Effector CD8-positive, alpha-beta T cell (primary cell): ENCODE data around the gene TMEM92.
"Not testable (repeated sequence)": the region's sequence is repeated elsewhere in the genome, so short reads cannot be mapped to it uniquely, and the experiment has no call there.

Experiments used
- DNase-seq: peaks from one replicate; lab custom pipeline; 2025; lab: John Stamatoyannopoulos, UW

The TMEM92 gene

DNA sequence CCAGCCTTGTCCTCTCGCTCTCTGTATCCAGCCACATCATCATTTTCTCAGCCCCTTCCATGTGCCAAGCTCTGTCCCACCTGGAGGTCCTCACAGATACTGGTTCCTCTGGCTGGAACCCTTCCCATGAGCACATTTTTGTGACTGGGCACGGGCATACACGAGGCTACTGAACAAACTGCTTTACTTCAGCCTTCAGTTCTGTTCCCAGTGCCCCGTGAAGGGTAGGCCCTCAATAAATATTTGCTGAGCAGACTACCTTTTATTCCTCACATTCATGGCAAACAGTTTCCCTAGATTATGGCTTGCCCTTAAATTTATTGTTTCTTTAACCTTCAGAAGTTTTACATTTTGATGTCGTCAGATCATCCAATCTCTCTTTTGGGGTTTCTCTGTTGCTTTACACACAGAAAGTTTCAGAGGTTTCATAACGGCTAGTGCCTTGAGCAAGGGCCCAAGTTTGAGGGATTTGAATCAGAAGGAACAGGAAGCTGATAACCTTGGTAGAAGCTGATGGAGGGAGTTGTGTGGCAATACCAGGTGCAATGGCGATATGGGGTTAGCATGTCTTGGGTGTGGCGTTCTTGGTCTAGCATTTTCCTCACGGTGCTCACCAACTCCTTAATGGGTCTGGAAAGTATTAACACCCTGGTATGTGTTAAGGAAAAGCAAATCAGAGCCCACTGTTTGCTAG, 27.8 kb downstream of the TMEM92 start:
- no peak for DNase-seq

DNA sequence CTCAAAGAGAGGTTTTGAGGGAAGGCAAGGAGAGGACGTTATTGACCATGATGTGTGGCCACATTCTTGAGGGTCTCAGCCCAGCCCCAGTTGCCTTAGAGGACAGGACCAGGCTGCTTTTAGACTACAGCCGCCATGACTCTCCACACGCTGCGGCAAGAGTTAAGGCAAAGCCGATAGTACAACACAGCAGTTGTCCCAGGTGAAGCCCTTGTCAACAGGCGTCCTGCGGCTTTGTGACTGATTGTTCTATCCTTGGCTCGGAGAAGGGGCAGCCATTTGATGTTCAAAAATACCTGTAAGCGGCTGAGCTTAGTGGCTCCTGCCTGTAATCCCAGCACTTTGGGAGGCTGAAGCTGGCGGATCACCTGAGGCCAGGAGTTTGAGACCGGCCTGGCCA, 28.8 kb downstream of the TMEM92 start:
- DNase-seq, result no peak

DNA sequence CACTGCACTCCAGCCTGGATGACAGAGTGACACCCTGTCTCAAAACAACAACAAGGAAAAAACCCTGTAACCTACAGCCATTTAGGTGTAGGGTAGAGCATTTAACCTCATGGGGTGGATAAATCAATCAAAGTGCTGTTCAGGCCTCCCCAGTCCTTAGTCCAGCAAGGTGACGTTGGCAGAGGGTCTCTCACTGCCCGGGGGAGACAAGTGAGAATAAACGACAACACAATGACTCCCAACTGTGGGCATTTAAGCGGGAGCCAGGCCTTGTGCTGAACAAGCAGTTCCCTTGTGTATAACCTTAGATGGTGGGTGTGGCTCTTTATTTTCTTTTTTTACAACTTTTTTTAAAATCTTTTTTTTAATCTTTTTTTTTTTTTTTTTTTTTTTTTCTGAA, 29.3 kb downstream of the TMEM92 start:
- no peak for DNase-seq

DNA sequence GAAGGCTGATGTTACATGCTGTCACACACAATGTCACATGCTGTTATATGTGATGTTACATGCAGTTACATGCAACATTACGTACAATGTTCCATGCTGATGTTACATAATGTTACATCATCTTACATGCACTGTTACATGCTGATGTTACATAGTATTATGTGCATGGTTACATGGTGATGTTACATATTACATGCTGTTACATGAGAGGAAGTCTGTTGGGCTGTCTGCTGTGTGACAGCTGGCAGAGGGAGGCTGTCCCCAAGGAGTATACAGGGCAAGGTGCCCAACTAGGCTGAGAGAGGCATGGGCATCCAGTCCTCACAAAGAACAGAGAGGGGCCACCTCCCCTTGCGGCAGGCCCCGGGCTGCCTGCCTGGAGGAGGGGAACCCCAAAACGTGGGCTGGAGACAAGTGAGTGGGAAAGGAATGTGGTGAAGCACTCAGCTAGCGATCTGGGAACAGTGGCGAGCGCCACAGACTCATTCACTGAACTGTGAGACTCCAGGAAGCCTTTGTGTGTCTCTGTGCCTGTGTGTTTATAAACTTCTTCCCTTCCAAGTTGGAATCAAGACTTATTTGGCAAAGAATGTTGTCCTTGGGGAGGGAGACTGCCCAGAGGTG, 30.6 kb downstream of the TMEM92 start:
- no peak for DNase-seq

DNA sequence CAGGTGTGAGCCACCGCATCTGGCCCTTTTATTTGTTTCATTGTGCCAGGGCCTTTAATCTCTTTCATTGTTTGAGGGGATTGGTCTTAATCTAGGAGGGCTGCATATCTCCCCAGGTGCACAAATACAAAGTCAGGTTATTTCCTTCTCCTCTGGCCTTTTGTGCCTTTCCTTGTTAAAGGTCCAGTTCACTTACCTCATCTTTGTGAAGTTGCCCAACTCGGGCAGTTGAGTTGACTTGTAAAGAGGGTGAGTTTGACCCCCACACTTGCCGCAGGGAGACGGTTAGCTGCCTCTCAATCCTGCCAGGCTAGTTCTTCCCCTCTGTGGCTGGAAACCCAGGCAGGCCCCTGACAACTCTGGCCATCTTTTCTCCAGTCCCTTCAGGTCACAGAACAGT, 33.4 kb downstream of the TMEM92 start:
- no peak for DNase-seq

DNA sequence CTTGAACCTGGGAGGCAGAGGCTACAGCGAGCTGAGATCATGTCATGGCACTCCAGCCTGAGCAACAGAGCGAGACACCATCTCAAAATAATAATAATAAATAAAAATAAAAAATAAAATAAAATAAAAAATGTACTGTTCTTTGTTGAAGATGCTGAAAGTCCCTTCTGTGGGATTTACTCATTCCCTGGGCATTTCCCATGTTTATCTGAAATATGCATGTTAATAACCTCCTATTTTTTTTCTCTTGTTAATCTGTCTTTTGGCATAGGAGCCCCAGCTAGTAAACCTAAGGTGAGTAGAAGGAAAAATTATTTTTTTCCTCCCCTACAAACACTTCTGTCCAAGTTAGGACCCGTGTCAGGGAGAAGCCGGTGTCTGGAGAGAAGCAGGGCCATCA, 34.4 kb downstream of the TMEM92 start:
- DNase-seq, result no peak

DNA sequence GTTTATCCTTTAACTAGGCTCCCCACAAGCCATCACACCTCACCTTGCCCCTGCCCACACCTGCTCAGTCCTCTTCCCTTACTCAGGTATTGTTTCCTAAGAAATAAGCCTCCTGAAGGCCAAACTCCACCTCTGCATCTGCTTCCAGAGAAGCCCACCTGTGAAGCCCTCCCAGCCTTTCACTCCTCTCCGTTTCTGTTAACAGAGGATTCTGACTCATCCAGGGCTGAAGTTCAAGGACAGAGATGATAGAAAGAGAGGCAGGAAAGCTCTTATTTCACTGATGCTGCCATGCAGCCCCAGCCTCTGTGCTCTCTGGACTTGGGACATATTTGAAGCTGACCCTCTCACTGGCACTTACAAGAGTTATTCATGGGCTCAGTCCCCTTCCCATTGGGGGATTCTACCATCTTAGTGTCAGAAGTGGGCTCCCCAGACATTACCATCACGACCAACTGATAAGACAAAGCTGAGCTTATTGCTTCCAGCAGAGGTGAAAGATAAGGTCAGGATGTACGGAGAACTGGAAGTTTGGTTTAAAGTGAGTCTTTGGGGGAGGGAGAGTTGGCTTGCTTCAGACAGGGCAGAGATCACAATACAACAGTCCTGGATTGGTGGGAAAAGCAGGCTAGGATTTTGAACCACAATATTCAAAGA, 36.3 kb downstream of the TMEM92 start:
- DNase-seq, result no peak

DNA sequence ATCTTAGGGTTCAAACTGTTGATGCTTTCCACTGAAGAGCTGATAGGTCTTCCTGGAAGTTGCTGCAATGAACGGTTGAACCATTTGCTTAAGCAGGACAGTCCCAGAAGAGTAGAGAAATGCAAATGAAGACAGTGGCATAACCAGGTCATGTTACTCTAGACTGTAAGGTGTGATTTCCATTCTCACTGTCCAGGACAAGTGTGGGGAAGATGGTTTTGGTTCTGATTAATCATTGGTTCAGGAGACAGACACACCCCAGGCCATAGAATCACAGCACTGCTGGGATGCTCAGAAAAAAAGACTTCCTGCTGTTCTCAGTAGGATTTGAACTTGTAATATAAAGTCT, 36.8 kb downstream of the TMEM92 start:
- DNase-seq, result no peak

DNA sequence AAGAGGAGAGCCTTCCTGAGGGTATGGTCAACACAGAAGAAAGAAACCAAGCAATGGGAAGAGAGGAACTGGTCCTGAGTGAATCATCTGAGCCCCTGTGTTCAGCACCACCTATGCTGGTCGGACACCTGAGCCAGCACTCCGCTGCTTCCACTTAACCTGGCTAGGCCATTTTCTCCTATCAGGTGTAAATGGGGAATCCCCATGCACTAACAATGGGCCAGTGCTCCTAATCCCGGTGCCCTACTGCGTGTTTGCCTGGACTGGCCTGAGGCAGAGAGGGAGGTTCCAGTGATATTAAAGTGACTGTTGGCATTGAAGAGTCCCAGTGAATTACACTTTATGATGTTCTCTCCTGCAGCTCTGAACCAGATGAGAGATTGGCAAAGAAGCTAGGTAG, 37.2 kb downstream of the TMEM92 start:
- DNase-seq, result no peak

DNA sequence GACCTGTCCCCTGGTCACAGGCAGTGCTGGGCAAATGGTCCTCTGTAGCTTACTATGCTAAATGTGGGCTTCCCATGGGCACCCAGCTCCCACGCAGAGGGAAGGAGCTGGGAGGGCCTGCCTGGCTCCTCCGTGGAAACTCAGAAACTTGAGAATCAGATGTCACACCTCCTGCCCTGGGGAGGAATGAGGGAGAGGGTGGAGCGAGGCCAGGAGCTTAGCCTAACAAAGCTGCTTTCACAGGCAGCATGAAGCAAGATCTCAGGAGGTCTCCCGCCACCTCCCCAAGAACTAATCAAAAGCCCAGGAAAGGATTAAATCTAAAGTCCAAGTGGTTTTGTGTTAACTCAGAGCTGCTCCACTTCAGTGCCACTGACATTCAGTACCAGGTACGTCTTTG, 38.0 kb downstream of the TMEM92 start:
- no peak for DNase-seq

DNA sequence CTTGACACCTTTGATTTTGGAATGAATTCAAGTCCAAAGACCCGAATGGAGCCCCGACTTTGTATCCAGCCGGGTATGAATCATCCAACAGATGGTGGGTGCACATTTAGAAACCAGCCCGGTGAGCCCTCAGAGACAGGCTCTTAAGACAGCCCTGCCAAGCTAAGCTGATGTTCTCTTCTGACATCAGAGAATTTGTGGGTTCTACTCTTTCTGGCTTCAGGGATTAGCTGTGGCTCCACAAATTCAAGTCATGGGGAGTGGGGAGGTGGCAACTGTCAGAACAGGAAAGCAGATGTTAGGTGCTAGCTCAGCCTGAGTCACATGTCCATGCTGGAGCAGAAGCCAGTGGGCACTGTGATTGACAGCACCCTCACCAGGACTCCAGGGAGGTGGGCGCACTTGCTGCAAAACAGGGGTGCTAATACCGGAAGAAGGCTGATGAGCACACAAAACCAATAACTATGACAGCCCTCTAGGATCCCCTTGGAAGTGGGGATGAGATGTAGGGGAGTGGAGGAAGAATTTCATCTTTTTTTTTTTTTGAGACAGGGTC, 40.3 kb downstream of the TMEM92 start:
- no peak for DNase-seq

DNA sequence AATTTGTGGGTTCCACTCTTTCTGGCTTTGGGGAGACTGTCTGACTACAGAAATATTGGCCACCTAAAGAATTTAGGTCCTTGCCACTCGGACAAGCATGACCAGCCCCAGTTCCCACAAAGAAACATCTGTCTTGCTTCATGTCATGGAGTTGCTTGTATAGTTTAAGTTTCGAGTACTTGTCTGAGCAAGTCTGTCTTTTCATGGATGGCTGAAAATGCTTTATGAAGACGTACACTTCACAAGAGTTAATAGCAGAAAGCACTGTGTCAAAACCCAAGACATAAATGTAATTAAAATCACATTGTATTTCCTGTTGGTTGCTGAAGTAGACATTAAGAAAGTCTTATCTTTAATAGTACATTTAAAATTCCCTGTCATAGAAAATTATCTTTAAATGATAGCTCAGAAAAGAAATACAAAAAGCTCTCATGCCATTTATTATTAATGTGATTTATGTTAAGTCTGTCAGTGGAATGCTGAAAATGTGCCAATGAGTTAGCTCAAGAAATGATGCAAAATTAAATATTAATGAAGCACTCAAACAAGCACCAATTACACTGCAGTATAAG, 41.8 kb downstream of the TMEM92 start:
- DNase-seq, result no peak

DNA sequence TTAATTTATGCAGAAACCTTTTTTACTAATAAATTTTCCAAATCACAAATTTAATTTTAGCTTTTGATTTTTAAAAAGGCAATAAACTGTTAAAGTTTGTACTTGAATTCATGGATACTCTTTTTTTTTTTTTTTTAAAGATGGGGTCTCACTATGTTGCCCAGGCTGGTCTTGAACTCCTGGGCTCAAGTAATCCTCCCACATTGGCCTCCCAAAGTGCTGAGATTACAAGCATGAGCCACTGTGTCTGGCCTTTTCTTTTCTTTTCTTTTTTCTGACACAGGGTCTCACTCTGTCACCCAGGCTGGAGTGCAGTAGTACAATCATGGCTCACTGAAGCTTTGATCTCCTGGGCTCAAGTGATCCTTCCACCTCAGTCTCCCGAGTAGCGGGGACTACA, 42.4 kb downstream of the TMEM92 start:
- DNase-seq, result not testable (repeated sequence)

DNA sequence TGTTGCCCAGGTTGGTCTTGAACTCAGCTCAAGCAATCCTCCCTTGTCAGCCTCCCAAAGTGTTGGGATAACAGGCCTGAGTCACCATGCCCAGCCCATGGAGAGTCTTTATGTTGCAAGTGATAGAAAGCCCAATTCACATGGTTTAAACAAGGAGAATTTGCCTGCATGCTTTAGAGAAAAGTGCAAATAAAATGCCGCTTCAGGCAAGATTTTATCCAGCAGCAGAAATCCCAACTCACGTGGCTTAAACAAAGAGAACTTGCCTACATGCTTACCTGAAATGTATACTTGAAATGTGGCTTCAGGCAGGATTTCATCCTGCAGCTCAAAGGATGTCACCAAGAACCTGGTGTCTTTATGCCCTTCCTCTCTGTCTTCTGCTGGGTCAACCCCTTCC, 42.9 kb downstream of the TMEM92 start:
- no peak for DNase-seq

DNA sequence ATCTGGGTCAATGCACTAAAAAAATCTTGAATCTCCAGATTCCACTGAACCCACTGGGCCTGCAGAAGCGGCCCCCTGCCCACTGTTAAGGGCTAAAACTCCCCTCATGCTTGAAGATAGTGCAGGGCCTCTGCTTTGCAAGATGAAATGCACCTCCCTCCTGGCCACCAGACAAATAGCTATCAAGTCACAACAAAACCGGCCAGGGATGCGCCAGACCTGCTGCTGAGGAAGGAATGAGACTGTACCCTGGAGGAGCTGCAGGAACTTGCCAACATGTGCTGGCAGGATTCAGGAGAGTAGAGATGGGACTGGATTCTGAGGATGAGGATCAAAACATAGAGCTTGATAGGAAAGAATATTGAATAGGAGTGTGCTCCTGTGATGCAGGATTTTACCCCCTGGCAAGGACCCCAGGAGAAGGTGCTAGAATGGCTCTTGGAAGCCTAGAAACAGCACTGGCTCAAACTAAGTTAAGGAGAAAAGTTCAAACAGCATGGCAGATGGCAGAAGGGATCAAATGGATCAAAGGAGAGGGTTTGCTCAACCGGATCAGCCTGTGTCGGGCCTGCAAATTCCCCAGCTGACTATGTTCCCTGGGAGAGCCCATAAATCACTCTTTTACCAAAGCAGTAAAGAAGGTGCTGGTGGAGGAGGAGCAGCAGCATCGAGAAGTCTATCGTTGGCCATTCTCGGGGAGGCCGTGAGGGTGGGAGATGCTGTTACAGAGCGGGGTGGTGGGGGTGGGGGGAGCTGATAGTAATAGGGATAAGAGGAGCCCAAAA, 44.4 kb downstream of the TMEM92 start:
- no peak for DNase-seq

DNA sequence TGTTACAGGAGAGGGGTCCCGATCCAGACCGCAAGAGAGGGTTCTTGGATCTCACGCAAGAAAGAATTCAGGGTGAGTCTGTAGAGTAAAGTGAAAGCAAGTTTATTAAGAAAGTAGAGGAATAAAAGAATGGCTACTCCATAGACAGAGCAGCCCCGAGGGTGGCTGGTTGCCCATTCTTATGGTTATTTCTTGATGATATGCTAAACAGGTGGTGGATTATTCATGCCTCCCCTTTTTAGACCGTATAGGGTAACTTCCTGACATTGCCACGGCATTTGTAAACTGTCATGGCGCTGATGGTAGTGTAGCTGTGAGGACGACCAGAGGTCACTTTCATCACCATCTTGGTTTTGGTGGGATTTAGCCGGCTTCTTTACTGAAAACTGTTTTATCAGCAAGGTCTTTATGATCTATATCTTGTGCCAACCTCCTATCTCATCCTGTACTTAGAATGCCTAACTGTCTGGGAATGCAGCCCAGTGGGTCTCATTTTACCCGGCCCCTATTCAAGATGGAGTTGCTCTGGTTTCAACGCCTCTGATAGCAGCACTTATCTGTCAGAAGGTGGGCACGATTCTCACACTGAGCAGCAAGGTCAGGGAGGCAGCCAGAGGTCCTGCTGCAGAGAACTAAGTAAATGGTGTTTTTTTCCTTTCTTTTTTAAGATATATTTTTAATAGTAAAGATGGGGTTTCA, 45.2 kb downstream of the TMEM92 start:
- no peak for DNase-seq

DNA sequence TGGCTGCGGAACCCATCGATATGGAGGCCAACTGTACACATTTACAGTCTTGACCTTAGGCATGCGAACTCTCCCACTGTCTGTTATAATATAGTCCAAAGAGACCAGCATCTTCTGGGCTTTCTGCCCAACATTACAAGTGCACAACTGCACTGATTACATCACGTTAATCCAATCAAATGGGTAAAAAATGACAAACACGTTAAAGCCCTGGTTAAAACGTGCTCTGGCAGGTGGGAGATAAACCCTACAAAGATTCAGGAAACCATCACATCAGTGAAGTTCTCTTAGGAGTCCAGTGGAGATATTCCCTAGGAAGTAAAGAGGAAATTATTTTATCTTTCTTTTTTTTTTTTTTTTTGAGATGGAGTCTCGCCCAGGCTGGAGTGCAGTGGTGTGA, 48.0 kb downstream of the TMEM92 start:
- DNase-seq, result no peak

DNA sequence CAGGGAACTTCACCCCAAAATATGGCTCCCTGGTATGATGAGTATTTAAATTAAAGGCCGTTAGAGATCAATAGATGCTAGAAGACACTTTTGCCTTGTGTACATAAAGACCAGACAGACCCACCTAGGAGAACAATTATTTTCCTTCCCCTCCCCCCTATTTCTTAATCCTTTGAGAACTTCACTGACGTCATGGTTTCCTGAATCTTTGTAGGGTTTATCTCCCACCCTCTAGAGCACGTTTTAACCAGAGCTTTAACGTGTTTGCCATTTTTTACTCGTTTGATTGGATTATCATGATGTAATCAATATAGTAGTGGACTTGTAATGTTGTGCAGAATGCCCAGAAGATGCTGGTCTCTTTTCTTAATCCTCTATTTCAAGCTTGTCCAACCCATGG, 48.8 kb downstream of the TMEM92 start:
- no peak for DNase-seq

DNA sequence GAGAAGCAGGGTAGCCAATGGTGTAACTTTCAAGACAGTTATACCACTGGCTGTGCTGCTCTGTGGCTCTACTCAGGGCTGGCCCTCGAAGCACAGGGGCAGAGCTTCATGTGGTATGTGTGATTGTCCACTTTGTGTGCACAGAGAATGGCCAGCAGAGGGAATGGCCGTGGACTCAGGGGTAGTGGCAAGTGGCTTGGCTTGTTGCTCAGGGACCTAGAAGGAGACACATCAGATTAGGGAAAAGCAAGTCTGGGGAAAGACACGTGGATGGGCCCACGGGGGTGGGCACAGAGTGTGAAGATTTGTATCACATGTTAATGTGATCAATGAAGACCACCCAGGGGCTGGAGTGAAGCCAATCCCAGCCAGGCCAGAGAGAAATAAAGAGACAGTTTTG, 51.6 kb downstream of the TMEM92 start:
- DNase-seq, result no peak

DNA sequence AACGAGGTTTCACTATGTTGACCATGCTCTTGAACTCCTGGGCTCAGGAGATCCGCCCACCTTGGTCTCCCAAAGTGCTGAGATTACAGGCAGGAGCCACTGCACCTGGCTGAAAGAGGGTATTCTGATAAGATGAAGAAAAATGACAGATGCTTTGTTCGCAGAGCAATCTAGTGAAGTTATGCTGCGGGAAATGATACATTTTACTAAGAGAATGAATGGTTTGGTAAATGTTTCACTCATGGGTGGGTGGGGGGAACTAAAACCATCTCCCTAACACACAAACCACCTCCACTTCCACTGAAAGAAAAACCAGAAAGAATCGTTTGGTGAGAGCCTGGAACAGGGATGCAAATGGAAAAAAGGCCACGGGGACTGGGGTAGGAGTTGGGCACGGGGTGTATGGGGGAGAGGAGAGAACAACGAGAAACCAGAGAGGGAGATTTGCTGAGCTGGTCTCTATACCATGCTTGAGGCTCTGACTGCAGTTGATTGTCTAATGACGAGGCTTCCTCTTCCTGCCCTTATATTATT, 52.6 kb downstream of the TMEM92 start:
- DNase-seq, result no peak
